A549 (cell line): ENCODE measurements around the gene RAD51B.

Experiments
- BHLHE40 ChIP-seq: IDR thresholded peaks from 2 replicates; pipeline ENCODE4 v1.6.1; 2012; ENCODE audit warnings: low read depth, low read length, inconsistent platforms
- CHD4 ChIP-seq: fragments of 200-600 bp; sonication (generic); IDR thresholded peaks from 2 replicates; pipeline ENCODE4 v1.6.1; 2016; ENCODE audit warnings: antibody characterized with exemption, mild to moderate bottlenecking, borderline replicate concordance
- CTCF ChIP-seq: fragments of >200 bp; sonication (Bioruptor Twin); formaldehyde crosslinking; IDR thresholded peaks from 3 replicates; pipeline ENCODE4 v1.5.1; 2016
- PHF8 ChIP-seq: fragments of 200-600 bp; sonication (generic); IDR thresholded peaks from 2 replicates; pipeline ENCODE4 v1.6.1; 2016; ENCODE audit warnings: low read depth, mild to moderate bottlenecking, antibody characterized with exemption, moderate library complexity, borderline replicate concordance
- RARB ChIP-seq: fragments of 250-450 bp; sonication (Bioruptor Pico); IDR thresholded peaks from 2 replicates; pipeline ENCODE4 v1.8.0; 2021; ENCODE audit warnings: mild to moderate bottlenecking, moderate library complexity
- TP53 ChIP-seq: fragments of 250-450 bp; sonication (Bioruptor Pico); IDR thresholded peaks from 2 replicates; pipeline ENCODE4 v1.5.0; 2021; ENCODE audit warnings: mild to moderate bottlenecking, moderate library complexity
- USF2 ChIP-seq: fragments of 450-650 bp; IDR thresholded peaks from 2 replicates; pipeline ENCODE4 v1.6.1; 2014; ENCODE audit warnings: antibody characterized with exemption

- TF ChIP-seq PHF8 (no peak), USF2 (no peak), TP53 (CRISPR knock-in tag) (no peak), CHD4 (no peak), CTCF (no peak), BHLHE40 (no peak), RARB (CRISPR knock-in tag) (no peak)
Measured at GRCh38 chr14:68361231-68361630, 541.7 kb downstream of the RAD51B start.
